K562 (cell line): Measurements from ENCODE around the gene ZG16B. TPM values are rescaled to one million over a fixed set of nuclear protein-coding genes. Genes with fewer than 3 reads are reported as not detected.

Experiments used
- ATF1 ChIP-seq, 2 experiments: fragments of 450-650 bp in 1 of 2; IDR thresholded peaks; 2 replicates each; pipeline ENCODE4 v1.6.1; 2016; ENCODE audit warnings: missing compliant biosample characterization in 1 of 2, missing genetic modification characterization in 1 of 2
- ATF7 ChIP-seq: fragments of 450-650 bp; IDR thresholded peaks from 2 replicates; pipeline ENCODE4 v1.7.1; 2014; ENCODE audit warnings: mild to moderate bottlenecking, moderate library complexity
- BMI1 ChIP-seq: fragments of 150-350 bp; IDR thresholded peaks from 2 replicates; pipeline ENCODE4 v1.6.1; 2014; ENCODE audit warnings: low read length
- BRD9 ChIP-seq: fragments of 450-650 bp; IDR thresholded peaks from 2 replicates; pipeline ENCODE4 v1.6.1; 2018; ENCODE audit warnings: low read depth; ENCODE audit not compliant: partially characterized antibody
- CBFB ChIP-seq: sonication (generic); formaldehyde crosslinking; IDR thresholded peaks from 2 replicates; pipeline ENCODE4 v1.4.0; 2020; ENCODE audit warnings: mild to moderate bottlenecking, missing genetic modification reagents
- FOXA1 ChIP-seq: fragments of 450-650 bp; IDR thresholded peaks from 2 replicates; pipeline ENCODE4 v1.6.1; 2016; ENCODE audit warnings: mild to moderate bottlenecking, borderline replicate concordance
- HNRNPLL ChIP-seq: fragments of 200-400 bp; formaldehyde crosslinking; IDR thresholded peaks from 2 replicates; pipeline ENCODE4 v1.6.1; 2017; ENCODE audit warnings: low read length, low read depth, mild to moderate bottlenecking; ENCODE audit not compliant: poor library complexity, severe bottlenecking
- MEF2A ChIP-seq: IDR thresholded peaks from 2 replicates; pipeline ENCODE4 v1.6.1; 2011; ENCODE audit warnings: low read depth, mild to moderate bottlenecking, low read length, moderate library complexity; ENCODE audit not compliant: control insufficient read depth
- MXI1 ChIP-seq: IDR thresholded peaks from 2 replicates; pipeline ENCODE4 v1.6.1; 2011; ENCODE audit warnings: low read depth, mild to moderate bottlenecking, improper control_type of control experiment, low read length
- PCBP2 ChIP-seq: fragments of 200-400 bp; formaldehyde crosslinking; IDR thresholded peaks from 2 replicates; pipeline ENCODE4 v1.6.1; 2018; ENCODE audit warnings: low read length, low read depth, mild to moderate bottlenecking, moderate library complexity; ENCODE audit not compliant: poor library complexity, severe bottlenecking
- PRMT5 ChIP-seq: sonication (generic); formaldehyde crosslinking; IDR thresholded peaks from 2 replicates; pipeline ENCODE4 v1.5.0; 2020; ENCODE audit warnings: missing genetic modification reagents
- SRF ChIP-seq, 2 experiments: fragments of 250-450, 450-650 bp in 1 of 2; sonication (Bioruptor Pico) in 1 of 2; sonication (generic) in 1 of 2; formaldehyde crosslinking; IDR thresholded peaks; 2 replicates each; pipeline versions ENCODE4 v1.5.0 to v1.5.1; 2020 to 2022; ENCODE audit warnings: mild to moderate bottlenecking in 1 of 2, missing genetic modification reagents in 1 of 2
- SRSF1 ChIP-seq: fragments of 200-400 bp; formaldehyde crosslinking; IDR thresholded peaks from 2 replicates; pipeline ENCODE4 v1.6.1; 2017; ENCODE audit warnings: mild to moderate bottlenecking, low read depth, low read length, moderate library complexity
- TEAD2 ChIP-seq: fragments of 450-650 bp; IDR thresholded peaks from 2 replicates; pipeline ENCODE4 v1.6.1; 2016; ENCODE audit warnings: missing genetic modification characterization, control low read depth, missing compliant biosample characterization
- ZBTB12 ChIP-seq: fragments of 250-450 bp; sonication (Bioruptor Pico); IDR thresholded peaks from 2 replicates; pipeline ENCODE4 v1.4.0; 2020
- ZBTB17 ChIP-seq: fragments of 450-650 bp; formaldehyde crosslinking; IDR thresholded peaks from 2 replicates; pipeline ENCODE4 v1.4.0; 2020; ENCODE audit warnings: mild to moderate bottlenecking
- ZBTB49 ChIP-seq: sonication (generic); formaldehyde crosslinking; IDR thresholded peaks from 2 replicates; pipeline ENCODE4 v1.8.0; 2022; ENCODE audit warnings: missing genetic modification reagents, mild to moderate bottlenecking, borderline replicate concordance
- ZNF124 ChIP-seq: sonication (generic); formaldehyde crosslinking; IDR thresholded peaks from 2 replicates; pipeline ENCODE4 v1.8.1; 2022; ENCODE audit warnings: missing genetic modification reagents
- ZNF140 ChIP-seq: fragments of 250-450 bp; sonication (Bioruptor Pico); IDR thresholded peaks from 2 replicates; pipeline ENCODE4 v1.8.0; 2021; ENCODE audit warnings: moderate library complexity, mild to moderate bottlenecking, inconsistent platforms
- ZNF253 ChIP-seq: fragments of 250-450 bp; sonication (Bioruptor Pico); conservative IDR thresholded peaks from 2 replicates; pipeline ENCODE4 v1.6.1; 2021; ENCODE audit warnings: mild to moderate bottlenecking
- ZNF311 ChIP-seq: fragments of 250-450 bp; sonication (Bioruptor Pico); IDR thresholded peaks from 2 replicates; pipeline ENCODE4 v1.4.0; 2020; ENCODE audit warnings: mild to moderate bottlenecking, moderate library complexity
- ZNF354B ChIP-seq: fragments of 250-450 bp; sonication (Bioruptor Pico); IDR thresholded peaks from 2 replicates; pipeline ENCODE4 v1.4.0; 2020
- ZNF586 ChIP-seq: fragments of 450-650 bp; formaldehyde crosslinking; conservative IDR thresholded peaks from 2 replicates; pipeline ENCODE4 v1.4.0; 2020; ENCODE audit warnings: mild to moderate bottlenecking, moderate library complexity
- polyA plus RNA-seq, 8 experiments: library from polyadenylated mRNA; depleted of rRNA in 4 of 8; stranded (reverse) in 5 of 8; unstranded in 3 of 8; fragments of >200 nt; fragmentation: Nextera tagmentation in 2 of 8; fragmentation: Illumina TruSeq in 1 of 8; extraction: Ambion mirVana in 2 of 8; extraction: Trizol in 1 of 8; gene quantifications; 2 replicates each; pipeline versions ENCODE4 v1.2.1 to v1.2.3, GENCODE V29; 2011 to 2014; ENCODE audit warnings: inconsistent platforms in 1 of 8, missing spikeins in 1 of 8
- total RNA-seq, 7 experiments: library from RNA; depleted of rRNA in 6 of 7; stranded (reverse); fragments of >200 nt in 6 of 7; fragmentation: Illumina TruSeq in 2 of 7; extraction: Trizol in 2 of 7; gene quantifications; 2 replicates each; pipeline versions ENCODE4 v1.2.1 to v1.2.3, GENCODE V29; 2011 to 2021; ENCODE audit warnings: low replicate concordance in 1 of 7

The ZG16B gene
- total and polyA plus RNA-seq, 9 of the 15 experiments (the other 6 are each of a cell fraction or from before 2014, with no cell fraction given), result 0.25 to 0.43 (median 0.34) TPM; not detected in 5

GRCh38 chr16:2867987-2868789, 38.1 kb downstream of the ZG16B start (continued):
- TF ChIP-seq BMI1 (no peak), ZNF124 (no peak), SRSF1 (0 out of 2 replicates have a peak, but pooled peaks have one; percentile 81), MEF2A (no peak), HNRNPLL (no peak), ATF7 (peak; percentile 81), ATF1 (CRISPR knock-in tag; IDR thresholded peaks at IDR 0.05) (no peak), ATF1 (tag; IDR thresholded peaks at IDR 0.05) (peak; percentile 84), ZNF140 (CRISPR knock-in tag) (no peak), MXI1 (no peak), ZNF354B (no peak), FOXA1 (no peak), ZNF253 (CRISPR knock-in tag) (no peak), ZBTB12 (CRISPR knock-in tag) (peak; percentile 44; the same call in 1 of the 2 replicates), SRF (CRISPR knock-in tag; IDR thresholded peaks at IDR 0.05) (peak in 1 of 2 experiments; percentile 80; a peak in 2 of 4 replicates), PRMT5 (CRISPR knock-in tag) (no peak), TEAD2 (tag) (no peak; the same call in 1 of the 2 replicates), PCBP2 (no peak), BRD9 (peak; percentile 42), ZBTB17 (CRISPR knock-in tag) (peak; percentile 68; the same call in 1 of the 2 replicates), CBFB (CRISPR knock-in tag) (0 out of 2 replicates have a peak, but pooled peaks have one; percentile 60), ZNF586 (CRISPR knock-in tag) (no peak), ZNF311 (CRISPR knock-in tag) (peak; percentile 52; the same call in 1 of the 2 replicates), ZBTB49 (CRISPR knock-in tag) (no peak)
